ENCODE data around the gene MXD4. TPM values are rescaled to one million over a fixed set of nuclear protein-coding genes. Genes with fewer than 3 reads are reported as not detected.

Gene MXD4
- total RNA-seq, 1 donor from 2014 or later: 122 TPM

- DNase-seq (ENCODE audit: extremely low read depth, low read depth, low spot score): no peak
Observed at GRCh38 chr4:2253160-2254084, 8.5 kb downstream of the MXD4 start.

- no peak for DNase-seq (ENCODE audit: extremely low read depth, low read depth, low spot score)
Observed at GRCh38 chr4:2252530-2253091, 9.3 kb downstream of the MXD4 start.

- no peak for DNase-seq (ENCODE audit: extremely low read depth, low read depth, low spot score)
Observed at GRCh38 chr4:2251795-2252529, 9.9 kb downstream of the MXD4 start.

DNA sequence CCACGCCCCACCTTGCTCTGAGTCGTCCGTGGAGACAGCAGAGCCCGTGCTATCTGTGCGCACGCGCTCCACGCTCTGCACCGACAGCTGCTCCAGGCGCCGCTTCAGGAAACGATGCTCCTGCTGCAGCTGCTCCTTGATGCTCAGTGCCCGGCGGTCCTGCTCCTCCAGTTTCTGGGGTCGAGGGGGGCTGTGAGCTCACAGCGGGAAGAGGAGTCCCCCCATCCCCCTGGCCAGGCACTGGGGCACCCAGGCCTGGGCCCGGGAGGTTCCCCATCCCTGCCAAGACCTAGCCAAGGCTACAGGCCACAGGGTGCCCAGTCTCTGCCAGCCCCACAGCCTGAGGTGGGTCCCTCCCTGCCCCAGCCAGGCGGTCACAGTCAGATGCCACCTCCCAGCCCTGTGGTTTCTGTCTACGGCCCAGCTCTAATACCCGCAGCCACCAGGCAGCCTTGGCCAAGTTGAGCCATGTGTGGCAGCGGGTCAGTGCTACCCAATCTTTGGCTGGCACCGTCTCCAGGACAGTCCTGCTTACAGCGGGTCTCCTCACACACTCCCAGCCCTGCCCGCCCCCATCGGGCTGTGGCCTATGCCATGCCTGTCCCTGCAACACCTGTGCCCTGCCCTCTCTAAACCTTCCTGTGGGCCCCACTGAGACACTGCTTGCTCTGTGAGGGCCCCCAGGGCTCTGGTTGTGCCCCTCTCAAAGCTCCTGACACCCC, 10.7 kb downstream of the MXD4 start:
- no peak for DNase-seq (ENCODE audit: extremely low read depth, low read depth, low spot score)

GRCh38 chr4:2250357-2251072, 11.4 kb downstream of the MXD4 start:
- no peak for DNase-seq (ENCODE audit: extremely low read depth, low read depth, low spot score)

DNA sequence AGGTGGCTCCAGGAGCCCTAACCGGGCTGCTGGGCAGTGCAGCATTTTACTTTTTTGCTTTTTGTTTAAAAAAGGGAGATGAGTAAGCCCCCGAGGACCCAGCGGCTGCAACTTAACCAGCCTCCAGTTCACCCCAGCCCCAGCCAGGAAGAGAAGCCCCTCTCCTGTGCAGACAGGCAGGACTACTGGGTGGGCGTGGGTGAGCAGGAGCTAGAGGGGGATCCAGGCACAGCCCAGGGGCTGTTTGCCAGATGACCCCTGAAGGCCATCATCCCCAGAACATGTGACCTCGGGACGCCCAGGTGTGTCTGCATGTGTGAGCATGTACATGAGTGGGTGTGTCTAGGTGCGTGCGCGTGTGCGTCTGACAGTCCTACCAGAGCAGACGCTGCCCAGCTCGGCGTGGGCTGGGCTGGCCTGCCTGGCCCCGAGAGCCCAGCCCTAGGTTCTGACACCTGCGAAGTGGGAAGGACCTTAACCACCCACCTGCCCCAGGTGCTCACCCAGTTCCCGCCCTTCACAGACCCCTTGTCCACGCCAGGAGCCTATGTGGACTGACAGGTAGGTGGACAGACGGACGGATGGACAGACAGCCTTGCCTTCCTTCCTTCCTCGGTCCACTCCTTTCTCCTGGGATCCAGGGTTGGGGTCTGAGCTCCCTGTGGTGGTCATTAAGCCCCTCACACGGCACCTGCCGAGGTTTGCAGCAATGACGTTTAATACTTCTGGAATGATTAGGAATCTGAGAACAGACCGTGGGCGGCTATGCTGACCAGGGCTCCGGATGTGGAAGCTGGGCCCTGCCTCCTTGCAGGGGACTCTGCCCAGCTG, 12.2 kb downstream of the MXD4 start:
- no peak for DNase-seq (ENCODE audit: extremely low read depth, low read depth, low spot score)

- DNase-seq (ENCODE audit: extremely low read depth, low read depth, low spot score): no peak
Observed at GRCh38 chr4:2248821-2249261, 13.1 kb downstream of the MXD4 start.

GRCh38 chr4:2248044-2248780, 13.7 kb downstream of the MXD4 start:
- no peak for DNase-seq (ENCODE audit: extremely low read depth, low read depth, low spot score)

DNA sequence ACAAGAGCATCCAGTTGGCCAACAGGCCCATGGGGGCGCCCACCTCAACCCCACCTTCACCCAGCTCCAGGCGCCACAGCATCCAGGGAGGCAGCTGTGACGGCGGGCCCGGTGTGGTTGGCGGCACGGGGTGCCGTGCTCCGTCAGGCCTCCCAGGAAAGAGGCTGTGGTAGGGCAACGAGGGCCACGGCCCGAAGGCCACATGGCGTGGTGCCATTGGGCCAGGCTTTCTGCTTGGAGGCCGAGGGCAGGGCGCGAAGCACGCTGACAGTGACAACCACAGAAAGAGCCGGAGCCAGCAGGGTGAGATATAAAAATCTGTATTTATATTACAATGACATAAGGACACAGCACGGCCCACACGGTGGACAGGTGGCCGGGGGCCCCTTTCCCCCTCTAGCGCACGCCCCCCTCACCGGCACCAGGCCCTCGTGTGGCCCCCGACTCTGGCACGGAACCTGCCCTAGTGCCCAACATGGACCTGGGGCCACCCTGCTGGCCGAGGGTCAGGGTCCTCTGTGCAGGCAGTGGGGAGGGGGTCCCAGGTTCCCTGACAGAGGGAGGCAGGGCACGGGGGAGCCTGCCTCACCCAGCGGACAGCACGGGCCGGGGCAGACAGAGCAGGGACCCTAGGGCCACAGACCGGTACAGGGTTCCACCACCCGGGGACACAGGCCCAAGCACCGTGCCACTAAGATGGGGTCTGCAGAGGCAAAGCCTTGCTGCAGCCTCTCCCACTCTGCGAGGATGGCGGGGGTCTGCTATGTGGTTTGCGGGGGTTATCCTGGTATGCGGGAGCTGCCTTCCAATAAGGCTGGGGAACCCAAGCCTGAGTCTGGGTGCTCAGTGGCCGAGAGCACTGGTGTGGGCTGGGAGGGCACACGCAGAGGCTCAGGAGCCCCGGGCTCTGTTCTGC, 14.5 kb downstream of the MXD4 start:
- DNase-seq (ENCODE audit: extremely low read depth, low read depth, low spot score): no peak

DNA sequence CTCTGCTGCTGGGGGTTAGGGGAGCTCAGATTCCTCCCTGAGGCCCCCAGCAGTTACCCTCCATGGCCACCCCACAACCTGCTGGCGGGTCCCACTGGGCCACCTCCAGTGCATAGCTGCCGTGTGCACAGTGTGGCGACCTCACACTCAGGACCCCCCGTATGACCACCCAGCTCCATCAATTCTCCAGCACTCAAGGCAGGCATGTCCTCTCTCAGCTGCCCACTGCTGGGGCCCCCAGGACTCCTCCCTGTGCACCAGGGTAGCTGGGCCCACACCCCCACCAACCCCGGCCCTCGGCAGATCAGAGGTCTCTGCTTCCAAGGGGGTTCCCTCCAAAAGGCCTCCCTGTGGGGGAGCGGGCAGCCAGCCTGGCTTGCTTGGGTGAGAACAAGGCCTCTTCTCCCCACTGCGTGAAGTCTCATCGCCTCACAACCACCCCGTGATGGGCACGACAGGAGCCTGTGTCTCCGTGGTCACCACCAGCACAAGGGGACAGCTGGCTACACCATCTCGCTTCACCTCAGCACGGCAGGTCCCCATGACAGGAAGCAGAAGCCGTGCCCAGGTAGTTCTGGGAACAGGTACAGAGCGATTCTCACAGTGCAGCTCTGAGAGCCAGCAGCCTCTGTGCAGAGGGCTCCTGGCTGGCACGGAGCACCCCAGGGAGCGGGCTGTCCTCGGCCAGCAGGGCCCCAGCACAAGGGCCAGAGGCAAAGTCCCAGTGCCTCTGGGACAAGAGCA, 15.4 kb downstream of the MXD4 start:
- DNase-seq (ENCODE audit: extremely low read depth, low read depth, low spot score): no peak

DNA sequence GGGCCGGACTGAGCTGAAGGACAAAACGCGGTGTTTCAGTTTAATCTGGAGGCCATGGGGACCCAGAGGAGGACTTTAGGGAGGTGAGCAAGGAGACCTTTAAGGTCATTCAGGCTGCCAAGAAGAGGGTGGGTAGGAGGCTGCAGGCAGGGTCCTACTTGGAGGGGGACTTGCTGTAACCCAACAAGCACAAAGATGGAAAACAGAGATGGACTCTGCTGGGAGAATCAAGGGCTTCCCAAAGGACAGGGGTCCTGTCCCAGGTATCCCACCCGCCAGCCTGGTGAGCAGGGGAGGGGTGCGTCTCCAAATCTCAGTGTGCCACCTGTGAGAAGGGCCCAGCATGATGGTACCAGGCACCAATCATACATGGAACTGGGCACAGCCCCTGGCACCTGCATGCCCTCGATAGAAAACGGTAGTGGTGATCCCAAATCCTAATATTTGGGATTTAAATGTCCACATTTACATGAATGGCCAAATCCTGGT, 16.1 kb downstream of the MXD4 start:
- no peak for DNase-seq (ENCODE audit: extremely low read depth, low read depth, low spot score)

- DNase-seq (ENCODE audit: extremely low read depth, low read depth, low spot score): no peak
Observed at GRCh38 chr4:2245057-2245786, 16.7 kb downstream of the MXD4 start.

- DNase-seq (ENCODE audit: extremely low read depth, low read depth, low spot score): no peak
Observed at GRCh38 chr4:2243681-2244380, 18.1 kb downstream of the MXD4 start.

GRCh38 chr4:2241410-2242353, 20.2 kb downstream of the MXD4 start, which contains the start of the genes HAUS3 and POLN:
Gene HAUS3 (minus strand): TSS chr4:2242121. CDS start chr4:2240946, 1,175 bp downstream.
Gene POLN (minus strand): TSS chr4:2242121. CDS start chr4:2229231, 12,890 bp downstream.
- peak; percentile 78 for DNase-seq (ENCODE audit: extremely low read depth, low read depth, low spot score)
